Mesenchymal stem cell (in vitro differentiated cells and primary cell): ENCODE measurements around the gene LRP1B.
"Not testable (repeated sequence)": the region's sequence is repeated elsewhere in the genome, so short reads cannot be mapped to it uniquely, and the experiment has no call there.

Experiments used
- DNase-seq: peaks from one replicate; pipeline ENCODE4 v3.0.0-alpha.2; 2013
- H2AFZ ChIP-seq: one replicate; pipeline ENCODE4 v1.6.1; 2013; ENCODE audit warnings: low read depth, mild to moderate bottlenecking, control low read depth, inconsistent platforms, low read length, moderate library complexity
- H2AK5ac ChIP-seq: 2 replicates; pipeline ENCODE4 v1.6.1; 2013; ENCODE audit warnings: low read length, moderate library complexity, mild to moderate bottlenecking, inconsistent platforms; ENCODE audit not compliant: severe bottlenecking
- H2BK120ac ChIP-seq: one replicate; pipeline ENCODE4 v1.6.1; 2013; ENCODE audit warnings: low read depth, mild to moderate bottlenecking, inconsistent platforms, low read length, moderate library complexity
- H2BK12ac ChIP-seq, 2 experiments: one replicate each; pipeline ENCODE4 v1.6.1; 2013; ENCODE audit warnings: inconsistent platforms in 2 of 2, low read length in 2 of 2, mild to moderate bottlenecking in 2 of 2, moderate library complexity in 2 of 2, control low read depth in 1 of 2
- H2BK15ac ChIP-seq: one replicate; pipeline ENCODE4 v1.6.1; 2013; ENCODE audit warnings: mild to moderate bottlenecking, low read depth, inconsistent platforms; ENCODE audit not compliant: poor library complexity, severe bottlenecking
- H2BK5ac ChIP-seq: 2 replicates; pipeline ENCODE4 v1.6.1; 2013; ENCODE audit warnings: low read depth, mild to moderate bottlenecking, low read length, control low read depth, inconsistent platforms; ENCODE audit not compliant: poor library complexity, severe bottlenecking
- H3K14ac ChIP-seq, 2 experiments: one replicate each; pipeline ENCODE4 v1.6.1; 2013; ENCODE audit warnings: inconsistent platforms in 2 of 2, low read length in 2 of 2, control low read depth in 1 of 2, mild to moderate bottlenecking in 1 of 2, moderate library complexity in 1 of 2
- H3K18ac ChIP-seq, 2 experiments: one replicate each; pipeline ENCODE4 v1.6.1; 2013; ENCODE audit warnings: inconsistent platforms in 2 of 2, low read length in 2 of 2, control low read depth in 1 of 2, low read depth in 1 of 2, mild to moderate bottlenecking in 1 of 2
- H3K23ac ChIP-seq, 2 experiments: one replicate each; pipeline ENCODE4 v1.6.1; 2013; ENCODE audit warnings: inconsistent platforms in 2 of 2, low read length in 2 of 2, mild to moderate bottlenecking in 2 of 2, moderate library complexity in 2 of 2, control low read depth in 1 of 2
- H3K27ac ChIP-seq: 2 replicates; pipeline ENCODE4 v1.5.1; 2013; ENCODE audit warnings: mild to moderate bottlenecking, moderate library complexity, low read length, control low read depth, inconsistent platforms; ENCODE audit not compliant: poor library complexity, severe bottlenecking
- H3K27me3 ChIP-seq, 2 experiments: 2 replicates each; pipeline versions ENCODE4 v1.6.1 to v1.7.0; 2013; ENCODE audit warnings: low read length in 2 of 2, mild to moderate bottlenecking in 2 of 2, moderate library complexity in 2 of 2, control low read depth in 1 of 2, inconsistent platforms in 1 of 2; ENCODE audit not compliant: control insufficient read depth in 1 of 2, insufficient read depth in 1 of 2
- H3K36me3 ChIP-seq, 2 experiments: 2 replicates each; pipeline versions ENCODE4 v1.6.1 to v1.7.0; 2013; ENCODE audit warnings: low read length in 2 of 2, control low read depth in 1 of 2, inconsistent platforms in 1 of 2, low read depth in 1 of 2, mild to moderate bottlenecking in 1 of 2; ENCODE audit not compliant: insufficient read depth in 2 of 2, control insufficient read depth in 1 of 2
- H3K4ac ChIP-seq, 2 experiments: one replicate each; pipeline ENCODE4 v1.6.1; 2013; ENCODE audit warnings: inconsistent platforms in 2 of 2, low read length in 2 of 2, mild to moderate bottlenecking in 2 of 2, moderate library complexity in 2 of 2, control low read depth in 1 of 2, low read depth in 1 of 2
- H3K4me1 ChIP-seq: 2 replicates; pipeline ENCODE4 v1.6.1; 2013; ENCODE audit warnings: low read depth, low read length, control low read depth; ENCODE audit not compliant: control insufficient read depth, insufficient read depth
- H3K4me2 ChIP-seq: 2 replicates; pipeline ENCODE4 v1.6.1; 2013; ENCODE audit warnings: low read length, mild to moderate bottlenecking, inconsistent platforms; ENCODE audit not compliant: poor library complexity, severe bottlenecking
- H3K4me3 ChIP-seq, 2 experiments: 2 replicates each; pipeline versions ENCODE4 v1.5.1 to v1.7.0; 2013; ENCODE audit warnings: low read length in 2 of 2, mild to moderate bottlenecking in 2 of 2, control low read depth in 1 of 2, low read depth in 1 of 2; ENCODE audit not compliant: insufficient read depth in 1 of 2
- H3K79me1 ChIP-seq: replicated peaks from 2 replicates; pipeline ENCODE4 v1.6.1; 2013; ENCODE audit warnings: mild to moderate bottlenecking, control low read depth, low read length, inconsistent platforms; ENCODE audit not compliant: poor library complexity, severe bottlenecking
- H3K9ac ChIP-seq: 2 replicates; pipeline ENCODE4 v1.7.0; 2013; ENCODE audit warnings: mild to moderate bottlenecking, low read length, moderate library complexity
- H3K9me3 ChIP-seq: 2 replicates; pipeline ENCODE4 v1.7.0; 2013; ENCODE audit warnings: mild to moderate bottlenecking, low read length; ENCODE audit not compliant: control insufficient read depth
- H4K8ac ChIP-seq: one replicate; pipeline ENCODE4 v1.6.1; 2013; ENCODE audit warnings: inconsistent platforms, mild to moderate bottlenecking, low read length, moderate library complexity
- H4K91ac ChIP-seq: one replicate; pipeline ENCODE4 v1.6.1; 2013; ENCODE audit warnings: mild to moderate bottlenecking, low read length, inconsistent platforms
- WGBS: methylation state at CpG from one replicate; pipeline ENCODE4 v1.1.7; 2013; ENCODE audit warnings: mixed read lengths; 5-methylcytosine and 5-hydroxymethylcytosine counted together

Gene LRP1B

GRCh38 chr2:140442319-140442718 is 1688.5 kb downstream of the LRP1B start:
- no peaks in the 10 kb centered on the region for H3K9me3 ChIP-seq
- H2AFZ ChIP-seq: no peak overlapping the region
- no peak overlapping the region for H4K8ac ChIP-seq
- no peak overlapping the region for H3K27ac ChIP-seq
- H4K91ac ChIP-seq: no peak overlapping the region
- no peaks in the 10 kb centered on the region for H3K36me3 ChIP-seq
- no peak overlapping the region for H3K18ac ChIP-seq
- no peaks in the 10 kb centered on the region for H3K4me1 ChIP-seq
- H3K23ac ChIP-seq: no peak overlapping the region
- H2BK15ac ChIP-seq: no peak overlapping the region
- no peak overlapping the region for H3K4me2 ChIP-seq
- H3K14ac ChIP-seq: no peak overlapping the region
- no peak overlapping the region for H2AK5ac ChIP-seq
- no peak overlapping the region for H2BK5ac ChIP-seq
- H2BK12ac ChIP-seq: no peak overlapping the region
- 20% methylated on average over 5 of the region's 7 CpGs for WGBS
- no peak overlapping the region for H3K4ac ChIP-seq
- H3K4me3 ChIP-seq: no peak overlapping the region
- DNase-seq: peak; percentile 67
- no peak overlapping the region for H3K9ac ChIP-seq
- no peaks in the 10 kb centered on the region for H3K27me3 ChIP-seq
- no peaks in the 10 kb centered on the region for H3K79me1 ChIP-seq
- H2BK120ac ChIP-seq: no peak overlapping the region

DNA sequence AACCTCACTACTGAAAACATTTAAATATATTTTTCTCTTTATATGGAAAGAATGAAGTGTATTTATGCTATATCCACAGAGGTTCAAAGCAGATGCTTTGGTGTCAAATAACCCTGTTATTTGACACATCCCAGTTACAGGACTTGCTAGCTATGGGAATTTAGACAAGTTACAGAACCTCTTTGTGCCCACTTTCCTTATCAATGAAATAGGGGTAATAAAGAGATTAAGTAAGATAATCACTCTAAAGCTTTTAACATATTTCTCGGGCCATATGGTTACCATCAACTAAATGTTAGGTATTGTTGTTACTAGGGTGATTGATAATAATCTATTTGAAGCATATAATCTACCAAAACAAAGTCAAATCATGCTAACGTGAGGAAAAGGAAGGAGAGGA is 1690.0 kb downstream of the LRP1B start:
- Histone ChIP-seq H3K4me3 (no peak overlapping the region), H3K4me2 (no peak overlapping the region), H3K36me3 (no peaks in the 10 kb centered on the region), H4K91ac (no peak overlapping the region), H3K79me1 (no peaks in the 10 kb centered on the region), H3K27ac (no peak overlapping the region), H3K4ac (no peak overlapping the region), H4K8ac (no peak overlapping the region), H3K23ac (no peak overlapping the region), H2BK15ac (no peak overlapping the region), H2BK5ac (no peak overlapping the region), H2AK5ac (no peak overlapping the region), H2BK12ac (no peak overlapping the region), H3K9me3 (no peaks in the 10 kb centered on the region), H3K4me1 (no peaks in the 10 kb centered on the region), H2AFZ (no peak overlapping the region), H3K18ac (no peak overlapping the region), H3K9ac (no peak overlapping the region), H2BK120ac (no peak overlapping the region), H3K14ac (no peak overlapping the region), H3K27me3 (no peaks in the 10 kb centered on the region)
- no CpG with 5 or more reads among the region's 2 CpGs for WGBS
- DNase-seq: peak; percentile 42

GRCh38 chr2:140436936-140437335 is 1693.9 kb downstream of the LRP1B start:
- Histone ChIP-seq H2BK12ac (no peak overlapping the region), H3K14ac (no peak overlapping the region), H3K4me3 (no peak overlapping the region), H3K9me3 (no peaks in the 10 kb centered on the region), H3K4ac (no peak overlapping the region), H2AFZ (no peak overlapping the region), H3K4me1 (no peaks in the 10 kb centered on the region), H3K9ac (no peak overlapping the region), H2BK5ac (no peak overlapping the region), H3K27me3 (no peaks in the 10 kb centered on the region), H4K8ac (no peak overlapping the region), H2AK5ac (no peak overlapping the region), H3K4me2 (no peak overlapping the region), H4K91ac (no peak overlapping the region), H3K27ac (no peak overlapping the region), H3K79me1 (no peaks in the 10 kb centered on the region), H3K23ac (no peak overlapping the region), H3K36me3 (no peaks in the 10 kb centered on the region), H2BK120ac (no peak overlapping the region), H2BK15ac (no peak overlapping the region), H3K18ac (no peak overlapping the region)
- WGBS: 63% methylated on average over 4 of the region's 5 CpGs
- peak; percentile 10 for DNase-seq

DNA sequence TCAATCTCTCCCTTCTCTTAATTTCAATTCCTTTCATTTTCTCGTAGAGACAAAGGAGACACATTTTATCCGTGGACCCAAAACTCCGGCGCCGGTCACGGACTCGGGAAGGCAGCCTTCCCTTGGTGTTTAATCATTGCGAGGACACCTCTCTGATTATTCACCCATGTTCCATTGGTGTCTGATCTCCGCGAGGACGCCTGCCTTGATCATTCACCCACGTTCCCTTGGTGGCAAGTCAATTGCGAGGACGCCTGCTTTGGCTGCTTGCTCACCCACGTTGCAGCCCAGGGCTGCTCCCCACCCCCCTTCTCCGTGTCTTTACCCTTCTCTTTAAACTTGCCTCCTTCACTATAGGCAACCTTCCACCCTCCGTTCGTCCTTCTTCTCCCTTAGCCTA is 1703.8 kb downstream of the LRP1B start:
- H2BK15ac ChIP-seq, H3K9ac ChIP-seq, H3K4me2 ChIP-seq, H2BK12ac ChIP-seq, H2BK5ac ChIP-seq, H3K9me3 ChIP-seq, H2AFZ ChIP-seq, H4K91ac ChIP-seq, H3K4me1 ChIP-seq, H3K27ac ChIP-seq, H3K36me3 ChIP-seq, H3K79me1 ChIP-seq, H3K4me3 ChIP-seq, H3K14ac ChIP-seq, H3K18ac ChIP-seq, H2AK5ac ChIP-seq, H3K27me3 ChIP-seq, H3K4ac ChIP-seq, H4K8ac ChIP-seq, H2BK120ac ChIP-seq, DNase-seq, H3K23ac ChIP-seq: not testable (repeated sequence)
- WGBS: 95% methylated on average over 18 of the region's 18 CpGs
